Activated T-cell treated with anti-CD3 and anti-CD28 coated beads, Interleukin-2, amount 50 U/mL, for 1 hour (primary cell): ENCODE measurements around the gene AHCTF1.
"Not testable (repeated sequence)": the region's sequence is repeated elsewhere in the genome, so short reads cannot be mapped to it uniquely, and the experiment has no call there.

ENCODE experiments used
- DNase-seq: peaks from one replicate; pipeline ENCODE4 v3.0.0-alpha.2; 2020

Gene AHCTF1

DNA sequence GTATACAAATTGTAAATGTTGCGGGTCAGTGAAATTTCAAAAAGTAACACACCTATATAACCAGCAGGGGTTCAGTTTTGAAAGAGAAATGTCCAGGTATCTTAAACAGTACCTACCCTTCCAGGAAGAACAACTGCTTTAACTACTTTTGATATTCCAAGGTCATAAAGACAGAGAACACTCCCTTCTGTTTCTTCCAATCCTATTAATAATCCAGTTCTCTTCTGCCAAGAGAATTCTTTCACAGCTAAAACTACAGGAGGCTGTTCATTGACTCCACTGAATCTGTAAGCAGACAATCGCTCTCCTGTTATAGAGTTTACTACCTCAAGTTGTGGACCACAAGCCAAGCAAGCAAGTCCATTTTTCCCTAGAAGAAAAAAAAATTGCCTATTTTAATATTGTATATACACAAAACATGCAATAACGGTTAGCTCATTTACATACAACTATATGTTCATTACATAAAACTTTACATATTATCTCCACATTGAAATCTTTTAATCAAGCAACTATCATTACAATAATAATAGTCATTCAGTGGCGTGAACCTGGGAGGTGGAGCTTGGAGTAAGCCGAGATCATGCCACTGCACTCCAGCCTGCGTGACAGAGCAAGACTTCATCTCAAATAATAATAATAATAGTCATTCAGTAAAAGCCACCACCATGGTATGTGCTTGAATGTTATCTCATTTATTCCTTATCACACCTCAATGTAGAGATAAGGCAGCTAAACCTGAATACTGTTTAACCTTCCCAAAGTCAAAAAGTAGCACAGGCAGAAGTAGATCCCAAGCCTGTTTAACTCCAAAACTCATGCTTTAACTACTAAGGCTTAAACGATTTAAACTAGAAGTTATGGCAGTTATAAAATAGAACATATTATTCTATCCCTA is 15.5 kb downstream of the AHCTF1 start:
- DNase-seq = not testable (repeated sequence)

DNA sequence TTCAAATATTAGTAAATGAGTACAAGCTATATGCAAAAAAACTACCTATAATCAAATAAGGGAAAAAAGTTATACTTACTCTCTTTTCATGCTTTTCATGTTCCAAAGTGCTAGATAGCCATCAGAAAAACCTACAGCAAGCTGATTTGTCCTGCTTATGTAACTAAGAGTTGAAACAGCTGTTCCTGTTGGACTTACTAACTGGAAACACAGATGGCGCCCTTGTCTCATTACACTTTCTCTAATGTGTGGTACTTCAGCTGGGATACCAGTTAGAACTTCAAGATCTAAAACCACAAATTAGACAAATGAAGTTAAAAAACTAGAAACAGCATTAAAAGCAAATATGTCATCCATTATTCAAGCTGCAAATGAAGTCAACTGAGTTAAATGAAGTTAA is 24.3 kb downstream of the AHCTF1 start:
- no peak for DNase-seq

DNA sequence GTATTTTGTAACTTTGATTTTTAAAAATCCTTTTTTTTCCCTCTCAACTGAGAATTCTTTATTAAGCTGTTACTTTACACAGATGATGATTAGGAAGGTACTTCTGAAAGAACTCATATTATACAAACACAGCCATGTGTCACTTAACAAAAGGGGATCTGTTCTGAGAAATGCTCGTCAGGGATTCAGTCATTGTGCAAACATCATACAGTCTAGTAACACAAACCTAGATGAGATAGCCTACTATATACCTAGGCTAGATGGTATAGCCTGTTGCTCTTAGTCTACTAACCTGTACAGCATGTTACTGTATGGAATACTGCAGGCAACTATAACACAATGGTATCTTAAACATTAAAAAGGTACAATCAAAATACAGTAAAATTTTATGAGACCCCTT is 24.9 kb downstream of the AHCTF1 start:
- DNase-seq = no peak

DNA sequence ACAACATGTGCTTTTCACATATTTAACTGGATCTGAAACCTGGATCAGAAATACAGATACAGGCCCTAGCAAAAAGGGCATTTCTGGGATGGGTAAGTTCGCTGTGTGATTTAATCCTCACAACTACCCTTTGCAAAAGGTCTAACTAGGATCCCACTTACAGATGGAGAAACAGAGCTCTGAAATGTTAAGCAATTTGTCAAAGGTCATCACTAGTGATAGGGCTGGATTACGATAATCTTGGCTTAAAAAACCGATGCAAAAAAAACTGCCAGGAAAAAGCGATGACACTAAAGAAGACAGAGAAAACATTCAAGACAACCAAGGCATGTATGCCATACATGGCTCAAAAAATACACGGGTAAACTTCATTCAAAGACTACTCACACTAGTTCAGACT is 29.9 kb downstream of the AHCTF1 start:
- no peak for DNase-seq

DNA sequence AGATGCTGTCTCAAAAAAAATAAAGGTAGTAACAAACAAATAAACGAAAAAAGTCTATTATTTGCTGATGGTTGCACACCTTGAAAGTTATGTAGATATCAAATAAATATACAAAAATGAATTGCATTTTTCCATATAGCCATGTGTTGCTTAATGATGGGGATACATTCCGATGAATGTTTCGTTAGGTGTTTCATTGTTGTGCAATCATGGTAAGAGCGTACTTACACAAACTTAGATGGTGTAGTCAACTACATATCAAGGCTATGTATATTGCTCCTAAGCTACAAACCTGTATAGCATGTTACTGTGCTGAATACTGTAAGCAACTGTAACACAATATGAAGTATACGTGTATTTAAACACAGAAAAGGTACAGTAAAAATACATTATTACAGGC is 34.4 kb downstream of the AHCTF1 start:
- DNase-seq = no peak

DNA sequence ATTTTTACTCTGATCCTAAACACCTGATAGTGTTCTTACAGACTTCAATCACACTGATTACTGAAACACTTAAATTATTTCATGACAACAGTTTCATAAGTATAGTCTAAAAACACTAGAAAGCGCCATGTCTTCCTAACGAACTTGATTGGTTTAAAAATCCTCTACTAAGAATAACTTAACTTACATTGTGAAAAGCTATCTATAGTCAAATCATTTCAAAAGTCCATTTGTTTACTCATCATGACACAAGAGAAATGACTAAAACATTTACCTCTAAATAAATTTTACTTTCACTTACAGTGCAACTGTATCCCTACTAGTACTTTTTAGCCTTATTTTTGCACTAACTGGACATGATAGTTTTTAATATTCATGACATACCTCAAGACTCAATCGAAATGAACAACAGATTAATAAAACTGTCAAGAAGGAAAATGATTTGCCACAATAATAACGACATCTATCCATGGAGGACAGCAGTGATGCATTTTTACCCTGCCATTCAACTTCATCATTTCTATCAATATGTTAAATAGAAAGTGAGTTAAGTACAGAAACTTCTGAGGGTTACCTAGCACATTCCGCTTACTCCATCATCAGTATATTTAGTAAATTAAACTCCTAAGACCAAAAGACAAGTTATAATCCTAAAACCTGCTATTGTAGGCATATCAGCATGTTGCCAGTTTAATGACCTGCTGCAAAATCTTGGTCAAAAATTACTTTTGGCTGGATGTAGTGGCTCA is 38.4 kb downstream of the AHCTF1 start:
- no peak for DNase-seq

DNA sequence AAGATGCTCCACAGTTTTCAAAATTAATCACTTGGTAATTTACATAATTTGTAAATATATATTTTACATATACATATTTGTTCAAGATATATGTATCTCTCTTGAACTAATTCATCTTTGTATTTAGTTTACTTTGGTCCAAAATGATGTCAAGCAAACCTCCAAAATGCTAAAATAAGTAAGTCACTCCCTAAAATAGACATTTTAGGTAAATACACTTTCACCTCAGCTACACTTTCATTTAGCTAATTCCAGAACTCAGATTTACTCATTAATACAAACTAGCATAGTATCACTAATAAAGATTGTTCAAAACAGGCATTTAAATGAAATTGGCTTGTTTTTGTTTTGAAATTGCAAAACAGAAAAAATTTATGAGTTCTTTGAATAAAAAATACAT is 40.6 kb downstream of the AHCTF1 start:
- DNase-seq = no peak

DNA sequence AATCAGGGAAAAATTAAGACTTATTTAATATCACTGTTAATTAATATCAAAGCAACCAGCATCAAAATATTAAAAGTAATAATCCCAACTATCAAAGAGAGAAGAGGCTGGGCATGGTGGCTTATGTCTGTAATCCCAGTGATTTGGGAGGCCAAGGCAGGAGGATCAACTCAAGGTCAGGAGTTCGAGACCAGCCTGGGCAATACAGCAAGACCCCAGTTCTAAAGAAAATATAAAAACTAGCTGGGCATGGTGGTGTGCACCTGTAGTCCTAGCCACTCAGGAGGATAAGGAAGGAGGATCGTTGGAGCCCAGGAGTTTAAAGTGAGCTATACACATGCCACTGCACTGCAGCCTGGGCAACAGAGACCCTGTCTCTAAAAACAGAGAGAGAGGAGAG is 43.2 kb downstream of the AHCTF1 start:
- no peak for DNase-seq

DNA sequence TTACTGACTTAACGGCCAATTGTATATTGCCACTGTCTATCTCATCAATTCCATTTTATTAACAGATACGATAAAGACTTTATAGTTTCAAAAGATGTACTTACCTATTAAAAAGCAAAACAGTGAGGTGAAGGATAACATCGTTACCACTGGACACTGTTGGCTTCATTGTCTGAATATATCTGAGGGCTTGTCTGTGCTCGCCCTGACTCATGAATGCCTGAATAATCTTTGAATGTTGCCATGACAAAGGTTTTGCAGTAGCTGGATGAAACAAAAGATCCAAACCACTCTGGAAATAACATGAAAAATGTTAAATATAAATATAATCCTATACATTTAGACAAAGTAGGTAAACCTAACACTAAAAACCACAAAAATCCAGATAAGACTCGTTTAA is 46.4 kb downstream of the AHCTF1 start:
- not testable (repeated sequence) for DNase-seq

DNA sequence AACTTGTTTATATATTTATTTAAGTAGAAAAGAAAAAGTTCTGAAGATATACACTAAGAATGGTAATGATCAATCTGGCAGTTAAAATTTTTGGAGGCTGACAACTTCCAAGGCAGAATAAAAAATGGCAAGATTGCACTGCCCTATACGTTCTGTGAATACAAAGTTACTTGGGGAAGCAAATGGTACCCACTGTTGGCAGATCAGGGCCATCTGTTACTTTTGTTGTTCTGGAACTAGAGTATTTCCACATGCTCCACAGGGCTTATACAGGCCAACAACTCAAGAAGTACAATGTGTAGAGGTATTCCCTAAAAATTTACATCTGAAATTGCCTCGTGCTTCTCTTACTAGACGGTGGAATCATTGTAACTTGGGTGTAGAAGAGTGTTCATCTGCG is 53.2 kb downstream of the AHCTF1 start:
- DNase-seq = no peak

DNA sequence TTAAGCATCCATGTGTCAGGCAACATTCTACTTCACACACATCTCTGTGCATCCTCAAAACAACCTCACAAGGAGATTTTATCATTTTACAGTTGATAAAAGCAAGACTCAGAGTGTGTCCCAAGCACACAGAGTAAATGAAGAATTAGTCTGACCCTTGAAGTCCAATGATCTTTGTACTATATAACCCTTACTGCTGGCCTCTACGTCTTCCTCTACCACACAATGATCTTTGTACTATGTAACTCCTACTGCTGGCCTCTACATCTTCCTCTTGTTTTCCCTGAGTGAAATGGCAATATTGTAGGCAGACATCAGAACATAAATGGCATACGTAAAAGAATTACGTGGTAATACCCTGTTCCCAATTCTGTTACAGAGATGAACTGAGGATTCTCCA is 55.3 kb downstream of the AHCTF1 start:
- DNase-seq = no peak

DNA sequence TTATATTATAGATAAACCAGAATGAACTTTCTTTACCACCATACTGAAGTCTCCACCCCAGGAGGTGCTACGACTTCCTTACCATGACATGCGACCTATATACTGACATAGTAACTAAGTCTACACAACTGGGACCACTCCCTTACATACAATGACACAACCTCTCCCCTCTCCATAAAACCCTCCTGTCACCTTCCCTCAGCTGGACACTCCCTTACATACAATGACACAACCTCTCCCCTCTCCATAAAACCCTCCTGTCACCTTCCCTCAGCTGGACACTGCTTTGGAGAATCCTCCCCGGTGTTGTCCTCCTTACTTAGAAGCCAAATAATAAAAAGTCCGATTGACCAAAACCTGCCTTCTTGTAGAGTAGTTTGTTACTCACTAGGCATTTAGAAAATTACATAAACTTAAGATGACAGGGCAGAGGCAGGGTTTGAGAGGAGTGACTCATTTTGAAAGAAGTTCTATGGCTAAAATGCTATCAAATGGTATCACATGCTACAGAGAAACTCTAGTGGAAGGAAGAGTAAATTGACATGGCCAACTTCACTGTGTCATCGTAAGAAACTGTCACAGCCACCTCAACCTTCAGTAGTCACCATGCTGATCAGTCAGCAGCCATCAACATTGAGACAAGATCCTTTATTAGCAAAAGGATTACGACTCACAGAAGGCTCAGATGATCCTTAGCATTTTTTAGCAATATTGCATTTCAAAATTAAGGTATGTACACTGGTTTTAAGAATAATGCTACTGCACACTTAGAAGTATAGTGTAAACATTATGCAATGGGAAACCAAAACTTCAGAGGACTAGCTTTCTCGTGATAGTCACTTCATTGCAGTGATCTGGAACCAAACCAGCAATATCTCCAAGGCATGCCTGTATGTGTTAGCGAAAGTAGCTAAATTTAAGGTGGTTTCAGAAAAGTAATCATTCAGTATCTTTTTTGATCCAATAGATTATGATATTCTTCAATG is 56.4 kb downstream of the AHCTF1 start:
- no peak for DNase-seq

DNA sequence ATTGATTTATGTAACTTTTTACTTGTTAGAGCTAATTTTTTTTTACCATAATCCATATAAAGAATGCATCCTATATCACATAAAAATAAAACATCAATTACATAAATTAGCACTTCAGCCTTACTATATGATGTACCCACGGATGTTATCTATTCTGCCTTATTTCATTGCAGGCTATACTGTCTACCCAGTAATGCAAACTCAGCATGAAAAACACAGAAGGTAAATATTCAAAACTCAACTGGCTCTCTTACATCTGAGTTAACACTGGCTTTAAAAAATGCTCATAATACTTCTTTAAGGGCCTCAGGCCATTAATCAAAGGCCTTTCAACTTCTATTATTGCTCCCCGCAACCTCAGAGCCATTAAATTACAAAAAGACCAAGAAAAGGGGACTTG is 65.8 kb downstream of the AHCTF1 start:
- DNase-seq = no peak

DNA sequence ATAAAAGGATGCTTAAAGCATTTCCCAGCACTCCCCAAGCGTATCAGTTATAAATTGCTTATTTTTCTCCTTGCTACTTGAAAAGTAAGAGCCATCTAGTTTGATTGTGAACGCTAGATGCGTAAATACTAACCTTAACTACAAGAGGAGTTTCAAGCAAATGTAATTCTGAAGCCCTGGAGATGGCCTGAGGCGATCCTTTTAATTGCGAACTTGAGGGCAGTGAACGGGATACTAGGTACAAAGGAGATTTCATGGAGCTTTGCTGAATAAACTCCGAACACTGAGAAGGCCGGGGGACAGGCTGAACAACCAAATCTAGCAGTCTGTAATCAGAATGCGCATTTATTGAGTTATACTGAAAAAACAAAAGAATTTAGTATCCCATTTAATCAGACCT is 68.0 kb downstream of the AHCTF1 start:
- DNase-seq = not testable (repeated sequence)

DNA sequence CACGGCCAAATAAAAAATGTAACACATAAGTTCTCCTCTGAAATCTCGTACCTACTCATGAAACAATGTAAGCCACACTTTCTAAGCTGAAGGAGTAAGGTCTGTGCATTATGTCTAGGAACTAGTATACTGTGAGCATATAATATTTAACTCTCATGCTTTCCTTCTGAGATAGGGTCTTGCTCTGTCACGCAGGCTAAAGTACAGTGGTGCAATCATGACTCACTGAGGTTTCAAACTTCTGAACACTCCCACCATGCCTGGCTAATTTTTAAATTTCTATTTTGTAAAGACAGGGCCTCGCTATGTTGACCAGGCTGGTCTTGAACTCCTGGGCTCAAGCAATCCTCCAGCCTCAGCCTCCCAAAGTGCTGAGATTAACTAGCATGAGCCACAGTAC is 71.3 kb downstream of the AHCTF1 start:
- DNase-seq = no peak

DNA sequence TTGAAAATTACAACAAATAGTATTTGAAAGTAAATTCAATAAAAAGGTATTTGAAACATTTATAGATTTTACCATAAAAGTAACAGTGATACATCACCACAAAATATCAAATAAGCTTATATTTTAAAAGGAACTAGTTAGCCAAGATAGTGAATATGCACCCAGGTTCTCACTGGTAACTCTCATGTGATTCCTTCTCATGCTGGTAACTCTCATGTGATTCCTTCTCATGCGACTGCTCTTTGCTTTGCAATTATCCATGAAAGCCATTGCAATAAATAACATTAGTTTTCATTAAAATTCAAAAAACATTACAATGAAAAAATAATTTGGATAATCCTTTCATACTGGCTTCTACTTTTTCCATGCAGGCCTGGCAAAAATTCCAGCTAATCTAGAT is 75.4 kb downstream of the AHCTF1 start:
- no peak for DNase-seq

DNA sequence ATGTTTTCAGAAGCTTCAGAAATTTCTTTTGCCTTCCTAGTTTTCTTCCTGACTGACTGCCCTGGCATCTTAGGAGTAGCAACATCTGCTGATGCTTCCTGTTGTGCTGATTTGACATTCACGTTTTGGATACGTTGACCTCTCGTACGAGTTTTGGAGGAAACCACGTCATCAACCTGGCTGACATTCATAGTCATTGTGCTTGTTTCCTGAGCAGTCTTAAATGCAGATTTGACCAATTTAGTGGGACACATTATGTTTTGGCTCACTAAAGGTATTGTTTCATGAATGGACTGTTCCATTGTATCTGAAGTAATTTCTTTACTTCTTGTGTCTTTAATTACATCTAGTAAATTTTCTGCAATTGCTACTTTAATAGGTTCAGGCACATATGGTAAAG is 81.1 kb downstream of the AHCTF1 start:
- not testable (repeated sequence) for DNase-seq

DNA sequence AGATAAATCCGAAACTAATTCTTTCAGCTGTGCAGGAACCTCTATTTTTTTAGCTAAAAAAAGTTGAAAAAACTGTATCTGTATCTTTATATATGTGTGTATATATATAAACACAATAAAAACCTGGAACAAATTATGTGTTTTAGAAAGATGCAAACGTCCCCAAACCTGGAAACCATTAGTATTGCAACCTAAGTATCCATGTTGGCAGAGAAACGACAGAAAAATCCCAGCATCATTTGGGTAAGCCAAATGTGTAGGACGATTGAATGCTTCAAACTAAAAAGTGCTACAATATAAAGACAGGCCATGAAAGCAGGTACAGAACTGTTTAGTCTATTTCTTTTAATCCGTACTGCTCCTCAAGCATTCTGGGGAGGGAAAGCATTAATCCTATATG is 87.9 kb downstream of the AHCTF1 start:
- no peak for DNase-seq

DNA sequence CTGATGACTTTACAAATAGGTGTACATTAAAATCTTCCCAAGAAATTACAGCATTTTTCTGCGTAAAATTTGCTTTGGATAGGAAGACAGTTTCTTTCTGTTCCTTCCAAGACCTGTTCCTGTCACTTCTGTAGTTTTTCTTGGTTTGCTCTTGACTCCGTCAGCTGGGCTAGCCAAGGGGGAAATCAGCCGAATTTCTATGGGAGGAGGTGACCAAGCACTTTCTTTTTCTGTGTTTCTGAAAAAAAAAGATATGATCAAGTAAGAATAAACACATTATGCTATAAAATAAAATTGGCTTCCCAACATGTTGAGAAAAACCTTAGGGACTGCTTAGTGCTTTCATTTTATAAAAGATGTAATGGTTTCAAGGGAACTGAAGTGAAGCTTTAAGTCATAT is 91.0 kb downstream of the AHCTF1 start:
- not testable (repeated sequence) for DNase-seq

DNA sequence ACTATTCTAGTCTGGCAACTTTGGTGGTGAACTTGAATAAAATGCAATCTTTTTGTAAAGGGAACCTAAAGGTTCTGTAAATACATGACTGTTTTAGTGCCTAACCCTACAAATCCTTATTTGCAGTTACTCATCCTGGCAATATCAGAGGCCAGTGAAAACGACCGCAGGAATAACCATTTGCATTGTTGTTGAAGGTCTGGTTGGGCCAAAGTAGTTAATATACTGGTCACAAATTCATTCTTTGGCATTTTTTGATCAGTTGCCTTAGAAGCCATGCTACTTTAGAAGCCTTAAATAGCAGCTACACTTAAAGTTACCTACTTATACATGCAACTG is 93.7 kb downstream of the AHCTF1 start:
- DNase-seq = no peak

DNA sequence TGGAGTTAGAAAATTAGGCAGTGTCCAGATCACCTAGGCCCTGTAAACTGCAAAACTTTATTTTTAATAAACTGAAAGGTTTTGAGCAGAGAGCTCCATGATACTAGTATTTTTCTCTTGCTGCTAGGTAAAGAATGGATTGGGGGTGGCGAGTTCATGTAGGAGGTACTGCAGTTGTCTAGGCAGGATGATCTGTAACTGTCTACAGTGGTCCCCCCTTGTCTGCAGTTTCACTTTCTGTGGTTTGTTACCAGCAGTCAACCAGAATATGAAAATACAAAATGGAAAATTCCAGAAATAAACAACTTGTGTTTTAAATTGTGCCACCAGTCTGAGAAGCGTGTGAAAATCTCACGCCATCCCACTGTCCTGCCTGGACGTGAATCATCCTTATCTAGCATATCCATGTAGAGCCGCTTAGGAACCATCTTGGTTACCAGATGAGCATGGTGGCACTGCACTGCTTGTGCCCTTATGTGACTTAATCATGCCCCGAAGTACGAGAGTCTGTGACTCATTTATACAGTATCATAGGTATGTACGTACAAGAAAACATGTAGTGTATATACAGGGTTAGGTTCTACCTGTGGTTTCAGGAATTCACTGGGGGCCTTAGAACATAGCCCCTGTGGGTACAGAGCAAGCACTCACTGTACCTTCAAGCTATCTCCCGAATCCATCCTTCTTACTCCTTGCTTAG is 94.2 kb downstream of the AHCTF1 start:
- DNase-seq = no peak

DNA sequence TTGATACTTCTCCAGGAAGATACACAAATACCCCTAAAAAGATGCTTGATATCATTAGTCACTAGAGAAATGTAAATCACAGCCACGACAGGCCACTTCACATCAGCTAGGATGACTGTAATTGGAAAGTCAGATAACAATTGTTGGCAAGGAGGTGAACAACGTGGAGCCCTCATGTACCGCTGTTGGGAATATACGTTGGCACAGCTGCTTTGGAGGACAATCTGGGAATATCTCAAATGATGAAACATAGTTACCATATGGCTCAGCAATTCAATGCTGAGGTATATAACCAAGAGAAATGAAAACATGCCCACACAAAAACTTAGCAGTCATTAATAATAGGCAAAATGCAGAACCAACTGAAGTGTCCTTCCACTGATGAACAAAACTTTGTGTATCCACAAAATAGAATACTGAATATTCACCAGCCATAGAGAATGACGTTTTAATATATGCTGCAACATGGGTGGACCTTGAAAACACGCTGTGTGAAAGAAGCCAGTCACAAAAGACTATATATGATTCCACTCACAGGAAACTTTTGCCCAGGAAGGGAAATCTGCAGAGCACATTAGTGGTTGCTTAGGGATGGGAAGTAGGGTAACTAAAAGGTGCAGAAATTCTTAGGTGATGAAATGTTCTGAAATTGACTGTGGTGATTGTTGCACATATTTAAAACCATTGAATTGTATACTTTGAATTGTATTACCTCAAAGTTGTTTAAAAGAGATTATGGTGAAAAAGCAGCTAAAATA is 95.4 kb downstream of the AHCTF1 start:
- DNase-seq = no peak
